ENCODE data around the gene STXBP1. TPM values are rescaled to one million over a fixed set of nuclear protein-coding genes. Genes with fewer than 3 reads are reported as not detected.

Gene STXBP1
- total RNA-seq, 1 donor from 2014 or later, result 44.5 TPM

DNA sequence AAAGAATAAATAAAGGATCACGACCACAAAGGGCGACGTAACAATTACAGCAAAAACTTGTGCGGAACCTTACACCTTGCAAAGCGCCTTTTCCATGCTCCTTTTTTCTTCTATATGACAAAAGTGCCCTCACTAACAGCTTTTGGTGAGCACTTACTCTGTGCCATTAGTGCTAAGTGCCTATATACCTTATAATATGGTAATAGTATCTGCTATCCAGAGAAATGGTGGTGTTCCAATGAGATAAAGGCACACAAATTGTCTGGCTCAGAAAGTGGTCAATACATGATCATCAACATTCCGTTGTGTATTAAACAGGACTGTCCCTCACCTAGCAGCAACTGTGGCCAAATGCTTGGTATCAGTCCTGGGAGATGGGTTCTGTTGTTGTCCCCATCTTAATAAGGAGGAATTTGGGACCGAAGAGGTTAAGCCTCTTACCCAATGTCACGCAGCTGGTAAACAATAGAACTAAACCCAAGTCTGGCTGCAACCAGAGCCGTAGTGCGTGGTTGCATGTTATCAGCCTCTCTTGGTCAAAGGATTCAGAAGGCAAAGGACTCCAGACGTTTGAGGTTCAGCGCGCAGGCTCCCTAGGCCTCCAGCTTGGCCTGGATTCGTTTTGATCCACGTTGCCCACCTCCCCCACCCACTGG, 123.6 kb downstream of the STXBP1 start:
- H3K9me3 Mint-ChIP-seq, result no peaks in the 10 kb centered on the region

DNA sequence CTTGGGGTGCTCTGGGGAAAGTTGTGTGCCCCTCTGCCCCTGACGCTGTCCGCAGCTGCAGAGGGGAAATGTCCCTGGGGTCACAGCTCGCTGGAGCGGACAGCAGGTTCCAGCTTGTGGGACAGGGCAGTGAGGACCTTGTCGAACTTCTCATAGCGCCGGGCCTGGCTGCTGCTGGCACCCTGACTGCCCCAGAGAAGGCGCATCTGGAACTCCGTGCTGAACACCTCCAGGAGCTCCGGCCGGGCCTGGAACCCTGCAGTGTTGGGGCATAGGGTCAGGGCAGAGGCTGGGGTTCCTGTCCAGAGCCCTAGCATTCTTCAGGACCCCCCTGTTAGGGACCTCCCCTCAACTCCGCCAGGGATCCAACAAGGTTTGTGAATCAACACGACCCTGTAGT, 126.6 kb downstream of the STXBP1 start:
- intact Hi-C loops (cut with micrococcal nuclease), result no loop called here
- no peaks in the 10 kb centered on the region for H3K27me3 Mint-ChIP-seq (ENCODE audit: low read depth)
- peaks cover 9% of the 10 kb centered on the region for H3K4me1 Mint-ChIP-seq (ENCODE audit: low read depth)
- H3K36me3 Mint-ChIP-seq (ENCODE audit: low read depth), result peaks cover 32% of the 10 kb centered on the region
- no peak overlapping the region for H3K4me3 Mint-ChIP-seq (ENCODE audit: low read depth)
- DNase-seq (ENCODE audit: low spot score), result no peak
- no peak overlapping the region for H3K27ac Mint-ChIP-seq
- H3K9me3 Mint-ChIP-seq, result no peaks in the 10 kb centered on the region

More for the DNA sequence above, 123.6 kb downstream of the STXBP1 start:
- intact Hi-C loops (cut with micrococcal nuclease), result loop anchor here (1.0 to 2.0 kb wide), 5 partner anchors 36 to 186 kb away; partner anchors contain the start of gene STXBP1
- H3K4me3 Mint-ChIP-seq (ENCODE audit: low read depth), result peak overlapping the region; percentile 91
- peak overlapping the region; percentile 95 for H3K27ac Mint-ChIP-seq
- peaks cover 18% of the 10 kb centered on the region for H3K36me3 Mint-ChIP-seq (ENCODE audit: low read depth)
- peaks cover 11% of the 10 kb centered on the region for H3K4me1 Mint-ChIP-seq (ENCODE audit: low read depth)
- no peaks in the 10 kb centered on the region for H3K27me3 Mint-ChIP-seq (ENCODE audit: low read depth)
- no peak for DNase-seq (ENCODE audit: low spot score)

DNA sequence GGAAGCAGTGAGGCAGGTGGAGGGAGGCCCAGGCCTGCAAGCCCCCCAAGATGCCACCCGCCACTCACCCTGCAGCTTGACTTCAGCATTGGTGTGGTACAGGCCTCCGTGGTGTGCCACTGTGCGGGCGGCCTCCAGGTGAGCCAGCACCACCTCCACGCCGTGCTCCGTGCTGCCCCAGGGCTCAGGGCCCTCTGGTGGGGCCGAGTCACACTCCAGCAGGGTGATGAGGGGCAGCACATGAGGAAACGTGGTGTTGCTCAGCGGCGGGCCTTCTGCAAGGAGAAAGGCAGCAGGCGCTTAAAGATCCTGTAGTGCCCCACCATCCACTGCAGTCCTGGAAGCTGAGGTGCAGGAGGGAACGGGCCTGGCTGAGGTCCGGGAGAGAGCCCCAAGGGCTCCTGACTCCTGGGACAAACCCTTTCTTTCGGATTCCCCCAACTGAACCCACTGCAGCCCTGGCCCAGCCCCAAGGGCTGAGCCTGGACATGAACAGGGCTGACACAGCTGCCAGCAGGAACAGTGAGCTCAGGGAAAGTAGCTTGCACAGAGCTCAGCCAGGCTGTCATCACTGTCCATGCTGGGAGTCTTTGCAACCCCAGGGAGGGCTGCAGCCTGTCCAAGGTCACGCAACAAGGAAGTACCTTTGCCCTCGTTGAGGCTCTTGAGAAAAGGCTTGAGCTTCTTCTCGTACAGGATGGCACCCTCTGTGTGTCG, 127.7 kb downstream of the STXBP1 start:
- intact Hi-C loops (cut with micrococcal nuclease), result no loop called here
- H3K27me3 Mint-ChIP-seq (ENCODE audit: low read depth), result no peaks in the 10 kb centered on the region
- H3K36me3 Mint-ChIP-seq (ENCODE audit: low read depth), result peaks cover 39% of the 10 kb centered on the region
- H3K4me3 Mint-ChIP-seq (ENCODE audit: low read depth), result no peak overlapping the region
- no peak overlapping the region for H3K27ac Mint-ChIP-seq
- no peaks in the 10 kb centered on the region for H3K9me3 Mint-ChIP-seq
- peaks cover 5% of the 10 kb centered on the region for H3K4me1 Mint-ChIP-seq (ENCODE audit: low read depth)
- DNase-seq (ENCODE audit: low spot score), result no peak

DNA sequence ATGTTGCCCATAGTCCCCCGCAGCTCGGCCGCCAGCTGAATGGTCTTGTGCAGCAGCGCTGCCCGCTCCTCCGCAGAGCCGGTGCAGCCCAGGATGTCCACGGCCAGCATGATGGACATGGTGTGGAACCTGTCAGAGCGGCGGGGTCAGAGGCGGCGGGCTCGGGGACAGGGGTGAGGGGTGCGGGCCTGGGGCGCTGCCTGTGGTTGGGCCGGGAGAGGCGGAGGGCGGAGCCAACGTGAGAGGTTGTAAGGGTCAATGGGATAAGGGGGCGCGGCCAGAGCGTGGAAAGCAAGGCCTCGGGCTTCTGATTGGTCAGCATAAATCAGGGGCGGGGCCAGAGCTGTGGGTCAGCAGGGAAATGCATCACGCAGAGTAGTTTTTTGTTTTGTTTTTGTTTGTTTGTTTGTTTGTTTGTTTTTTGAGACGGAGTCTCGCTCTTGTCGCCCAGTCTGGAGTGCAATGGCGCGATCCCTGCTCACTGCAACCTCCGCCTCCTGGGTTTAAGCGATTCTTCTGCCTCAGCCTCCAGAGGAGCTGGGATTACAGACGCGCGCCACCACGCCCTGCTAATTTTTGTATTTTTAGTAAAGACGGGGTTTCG, 129.9 kb downstream of the STXBP1 start:
- H3K9me3 Mint-ChIP-seq, result no peaks in the 10 kb centered on the region
- peaks cover 46% of the 10 kb centered on the region for H3K36me3 Mint-ChIP-seq (ENCODE audit: low read depth)
- no peak overlapping the region for H3K4me3 Mint-ChIP-seq (ENCODE audit: low read depth)
- H3K27me3 Mint-ChIP-seq (ENCODE audit: low read depth), result no peaks in the 10 kb centered on the region
- intact Hi-C loops (cut with micrococcal nuclease), result no loop called here
- H3K4me1 Mint-ChIP-seq (ENCODE audit: low read depth), result no peaks in the 10 kb centered on the region
- H3K27ac Mint-ChIP-seq, result no peak overlapping the region
- no peak for DNase-seq (ENCODE audit: low spot score)

Other genes starting within 250 kb of the STXBP1 start
- gene SLC2A8, start 215.1 kb upstream of the STXBP1 start, total RNA-seq, result 9.8 and 10.7 TPM in 2 replicates
- gene ZNF79, start 187.9 kb upstream of the STXBP1 start, total RNA-seq, result 11.9 and 14.4 TPM in 2 replicates
- 1,311 and 1,325 TPM in 2 replicates for gene RPL12, start 160.9 kb upstream of the STXBP1 start, total RNA-seq
- gene LRSAM1, start 160.8 kb upstream of the STXBP1 start, total RNA-seq, result 26.4 and 26.6 TPM in 2 replicates
- 0.18 TPM in 1 of 2 replicates, not detected in the other for gene CFAP157, start 94.7 kb downstream of the STXBP1 start, total RNA-seq
- 20.1 and 21.5 TPM in 2 replicates for gene PTRH1, start 103.4 kb downstream of the STXBP1 start, total RNA-seq
- gene TTC16, start 103.8 kb downstream of the STXBP1 start, total RNA-seq, result 0.18 TPM in 1 of 2 replicates, not detected in the other
- 20.2 and 20.6 TPM in 2 replicates for gene TOR2A, start 123.0 kb downstream of the STXBP1 start, total RNA-seq
- gene SH2D3C, start 166.4 kb downstream of the STXBP1 start, total RNA-seq, result 23.6 and 25.1 TPM in 2 replicates
- 98.1 and 99.8 TPM in 2 replicates for gene CDK9, start 173.8 kb downstream of the STXBP1 start, total RNA-seq
- gene FPGS, start 190.6 kb downstream of the STXBP1 start, total RNA-seq, result 116 and 137 TPM in 2 replicates
- gene ENG, start 242.4 kb downstream of the STXBP1 start, total RNA-seq, result 27.5 and 28.1 TPM in 2 replicates